NCI-H146 treated with DMSO at 0.1 percent for 48 hours (cell line): ENCODE measurements around the gene ZSCAN5A.
"Not testable (repeated sequence)": the region's sequence is repeated elsewhere in the genome, so short reads cannot be mapped to it uniquely, and the experiment has no call there.

Experiments used
- DNase-seq: peaks from one replicate; lab custom pipeline; 2025; ENCODE audit not compliant: unreplicated experiment; lab: John Stamatoyannopoulos, UW

Gene ZSCAN5A

DNA sequence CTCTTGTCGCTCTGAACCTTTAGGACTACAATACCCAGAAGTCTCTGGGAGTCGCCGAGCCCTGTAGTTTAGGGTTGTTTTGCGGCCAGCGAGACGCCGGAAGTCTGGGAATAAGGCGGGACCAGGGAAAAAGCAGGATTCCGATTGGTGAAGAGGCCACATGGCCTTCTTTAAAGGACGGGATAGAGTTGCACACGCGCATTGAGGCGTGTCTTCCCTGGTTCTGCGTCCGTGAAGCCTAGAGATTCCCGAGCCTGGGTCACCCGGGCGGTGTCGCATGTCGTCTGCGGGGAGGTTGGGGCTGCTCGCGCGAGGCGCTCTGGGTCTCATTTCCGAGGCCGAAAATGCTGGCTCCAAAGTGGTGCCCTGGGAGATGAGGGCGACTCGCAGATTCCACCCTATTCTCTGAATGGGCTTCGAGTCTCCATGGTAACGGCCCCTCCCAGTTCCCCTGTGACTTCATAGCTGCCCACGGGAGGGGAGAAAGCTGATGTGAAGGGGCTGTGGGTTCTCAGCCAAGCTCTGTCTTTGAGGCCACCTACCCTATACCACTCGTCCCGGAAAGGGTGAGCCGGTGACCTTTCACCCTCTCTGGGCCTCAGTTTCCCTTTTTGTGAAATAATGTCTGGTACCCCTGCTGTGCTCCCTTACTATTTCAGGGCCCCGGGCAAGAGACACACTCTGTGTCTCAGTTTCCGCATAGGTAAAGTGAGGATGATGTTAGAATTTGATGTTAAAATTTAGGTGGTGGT, 614 bp upstream of the ZSCAN5A start:
- DNase-seq: peak; percentile 99

DNA sequence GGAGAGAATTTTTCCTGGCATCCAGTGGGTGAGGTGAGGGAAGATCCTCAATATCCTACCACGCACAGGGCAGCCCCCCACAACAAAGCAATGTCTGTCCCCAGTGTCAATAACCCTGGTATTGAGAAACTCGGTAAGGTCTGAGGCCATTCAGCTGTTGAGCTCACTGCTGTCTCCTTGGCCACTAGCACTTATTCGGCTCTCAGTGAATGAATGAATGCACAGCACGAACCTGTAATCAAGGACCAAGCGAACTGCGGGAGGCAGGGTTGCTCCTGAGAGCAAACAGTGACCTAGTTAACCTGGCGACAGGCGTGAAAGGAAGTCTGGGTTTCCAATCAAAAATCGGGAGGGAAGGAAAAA, 640 bp downstream of the ZSCAN5A start:
- peak; percentile 87 for DNase-seq

DNA sequence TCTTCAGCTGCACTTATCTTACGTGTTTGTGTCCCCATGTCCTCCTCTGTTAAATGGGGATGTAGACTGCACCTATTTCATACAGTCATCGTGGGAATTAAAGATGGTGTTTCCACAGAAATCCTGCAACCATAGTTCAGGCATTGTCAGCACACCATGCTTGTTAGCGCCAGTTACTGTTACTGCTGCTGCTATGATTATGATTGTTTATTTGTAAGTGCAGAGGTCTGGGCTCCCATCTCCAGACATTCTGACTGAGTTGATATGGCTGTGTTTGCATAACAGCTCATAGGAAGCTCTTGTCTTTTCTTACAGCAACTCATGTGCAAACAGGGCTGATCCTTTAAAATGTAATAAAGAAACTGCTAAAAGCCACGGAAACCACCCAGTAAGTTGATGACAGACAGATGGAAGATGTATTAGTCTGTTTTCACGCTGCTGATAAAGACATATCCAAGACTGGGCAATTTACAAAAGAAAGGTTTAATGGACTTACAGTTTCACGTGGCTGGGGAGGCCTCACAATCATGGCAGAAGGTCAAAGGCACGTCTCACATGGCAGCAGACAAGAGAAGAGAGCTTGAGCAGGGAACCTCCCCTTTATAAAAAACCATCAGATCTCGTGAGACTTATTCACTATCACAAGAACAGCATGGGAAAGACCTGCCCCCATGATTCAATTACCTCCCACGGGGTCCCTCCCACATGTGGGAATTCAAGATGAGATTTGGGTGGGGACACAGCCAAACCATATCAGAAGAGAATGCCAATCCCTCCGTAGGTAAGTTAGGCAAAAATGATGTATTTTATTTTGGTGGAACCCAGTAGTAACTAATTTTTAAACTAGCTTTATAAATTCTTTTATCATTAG, 1.6 kb downstream of the ZSCAN5A start:
- DNase-seq: no peak

DNA sequence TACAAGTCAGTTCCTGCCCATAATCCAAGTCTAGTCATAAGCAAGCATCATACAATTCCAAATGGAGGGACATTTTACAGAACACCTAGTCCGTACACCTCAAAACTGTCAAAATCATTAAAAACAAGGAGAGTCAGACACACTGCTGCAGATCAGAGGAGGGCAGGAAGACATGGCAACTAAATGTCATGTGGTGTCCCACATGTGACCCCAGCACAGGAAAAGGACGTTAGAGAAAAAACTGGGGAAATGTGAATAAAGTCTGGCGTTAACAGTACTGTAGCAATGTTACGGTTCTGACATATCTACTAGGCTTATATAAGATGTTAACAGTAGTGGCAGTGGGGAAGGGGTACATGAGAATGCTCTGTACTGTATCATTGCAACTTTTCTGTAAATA, 2.3 kb downstream of the ZSCAN5A start:
- DNase-seq: no peak

DNA sequence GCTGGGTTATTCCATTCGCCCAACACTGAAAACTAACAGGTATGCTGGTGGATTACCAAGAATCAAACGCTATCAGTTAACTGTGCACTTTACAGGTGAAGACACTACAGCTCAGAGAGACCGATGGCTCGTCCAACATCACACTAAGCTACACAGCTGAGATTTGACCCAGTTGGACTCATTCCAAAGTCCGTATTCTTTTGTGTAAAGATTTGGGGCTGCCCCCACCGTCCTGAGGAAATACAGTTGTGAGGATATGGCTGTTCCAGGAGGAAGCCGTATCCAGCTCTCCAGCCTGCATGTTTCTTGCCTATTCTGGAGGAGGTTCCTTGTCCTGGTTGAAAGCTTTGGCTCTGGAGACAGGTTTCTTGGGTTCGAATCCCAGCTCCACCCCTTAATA, 4.2 kb downstream of the ZSCAN5A start:
- DNase-seq: no peak

DNA sequence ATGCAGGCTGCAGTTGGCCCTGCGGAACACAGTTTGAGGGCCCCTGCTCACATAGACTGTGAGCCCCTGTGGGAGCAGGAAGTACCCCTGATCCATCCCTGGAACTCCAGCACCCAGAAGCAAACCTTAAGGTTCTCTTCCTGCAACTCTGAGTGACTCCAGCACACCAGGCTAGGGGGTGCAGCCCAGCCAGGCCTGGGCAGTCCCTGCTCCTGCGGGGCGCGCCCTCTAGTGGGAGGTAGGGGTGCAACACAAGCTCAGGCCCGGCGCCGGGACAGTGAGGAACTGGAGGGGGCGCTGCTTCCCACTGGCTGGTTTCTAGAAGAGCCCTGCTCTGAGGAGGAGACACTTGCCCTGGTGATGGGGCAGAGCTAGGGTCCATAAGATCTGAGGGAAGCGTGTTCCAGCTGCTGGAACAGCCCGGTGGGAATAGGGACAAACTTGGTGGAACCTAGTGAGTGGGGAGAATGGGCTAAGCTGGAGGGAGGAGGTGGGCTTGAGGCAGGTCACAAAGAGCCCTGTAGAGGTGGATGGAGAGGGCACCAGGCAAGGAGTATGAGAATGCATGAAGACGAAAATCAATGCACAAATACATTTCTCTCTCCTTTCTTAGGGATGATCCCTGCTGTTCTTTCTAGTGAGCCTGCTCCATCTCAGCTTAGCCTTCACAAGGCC, 5.0 kb downstream of the ZSCAN5A start:
- peak; percentile 23 for DNase-seq

DNA sequence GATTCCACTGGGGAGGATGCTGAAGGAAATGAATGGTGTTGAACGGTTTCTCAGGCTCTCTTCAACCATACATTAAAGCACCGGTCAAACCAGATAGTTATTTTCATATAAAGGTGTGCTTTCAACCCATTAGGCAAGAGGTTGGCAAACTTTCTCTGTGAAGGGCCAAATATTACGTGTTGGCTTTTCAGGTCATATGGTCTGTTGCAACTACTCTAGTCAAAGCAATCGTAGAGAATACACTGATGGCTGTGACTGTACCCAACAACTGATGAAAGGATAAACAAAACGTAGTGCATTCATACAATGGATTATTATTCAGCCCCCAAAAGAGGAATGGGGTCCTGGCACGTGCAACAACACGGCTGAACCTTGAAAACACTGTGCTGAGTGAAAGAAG, 5.8 kb downstream of the ZSCAN5A start:
- DNase-seq: no peak

DNA sequence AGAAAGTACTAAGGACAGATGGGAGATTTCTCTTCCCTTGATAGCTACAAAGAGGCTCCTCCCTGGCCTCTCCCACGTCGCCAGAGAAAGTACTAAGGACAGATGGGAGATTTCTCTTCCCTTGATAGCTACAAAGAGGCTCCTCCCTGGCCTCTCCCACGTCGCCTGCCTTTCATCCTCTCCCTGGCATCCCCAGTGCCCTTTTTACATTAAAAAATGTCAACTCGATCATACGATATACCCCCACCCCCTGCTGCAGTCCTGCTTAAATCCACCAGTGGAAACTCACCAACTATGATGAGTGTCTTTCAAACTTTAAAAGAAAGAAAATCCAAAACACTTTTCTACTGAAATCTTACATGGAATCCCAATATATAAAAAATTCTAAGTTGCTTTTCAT, 7.6 kb downstream of the ZSCAN5A start:
- DNase-seq: not testable (repeated sequence)

DNA sequence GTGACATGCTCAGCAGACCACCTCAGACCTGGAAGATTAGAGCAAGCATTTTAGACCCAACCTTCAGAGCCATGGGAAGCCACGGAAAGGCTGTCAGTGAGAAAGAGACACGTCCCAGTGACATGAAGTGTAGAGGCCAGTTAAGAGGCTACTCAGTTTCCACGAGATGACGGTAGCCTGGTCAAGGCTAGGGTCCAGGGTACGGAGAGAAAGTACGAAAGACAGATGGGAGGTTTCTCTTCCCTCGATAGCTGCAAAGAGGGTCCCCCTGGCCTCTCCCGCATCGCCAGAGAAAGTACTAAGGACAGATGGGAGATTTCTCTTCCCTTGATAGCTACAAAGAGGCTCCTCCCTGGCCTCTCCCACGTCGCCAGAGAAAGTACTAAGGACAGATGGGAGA, 8.6 kb downstream of the ZSCAN5A start:
- no peak for DNase-seq

DNA sequence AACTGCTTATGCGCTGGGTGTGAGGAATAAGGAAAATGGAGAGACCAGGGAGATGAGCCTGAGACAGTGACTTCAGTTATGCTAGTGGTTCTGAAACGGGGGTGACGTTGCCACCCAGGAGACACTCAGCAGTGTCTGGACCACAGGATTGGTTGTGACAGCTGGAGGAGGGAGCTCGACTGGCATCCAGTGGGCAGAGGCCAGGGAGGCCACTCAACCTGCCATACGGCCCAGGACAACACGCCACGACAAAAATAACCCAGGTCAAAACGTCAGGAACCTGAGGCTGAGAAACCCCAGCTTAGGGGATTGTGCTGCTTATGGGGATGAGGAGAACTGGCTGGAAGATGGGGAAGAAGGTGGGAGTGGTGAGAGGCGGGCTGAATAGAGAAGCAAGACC, 10.4 kb downstream of the ZSCAN5A start:
- no peak for DNase-seq

DNA sequence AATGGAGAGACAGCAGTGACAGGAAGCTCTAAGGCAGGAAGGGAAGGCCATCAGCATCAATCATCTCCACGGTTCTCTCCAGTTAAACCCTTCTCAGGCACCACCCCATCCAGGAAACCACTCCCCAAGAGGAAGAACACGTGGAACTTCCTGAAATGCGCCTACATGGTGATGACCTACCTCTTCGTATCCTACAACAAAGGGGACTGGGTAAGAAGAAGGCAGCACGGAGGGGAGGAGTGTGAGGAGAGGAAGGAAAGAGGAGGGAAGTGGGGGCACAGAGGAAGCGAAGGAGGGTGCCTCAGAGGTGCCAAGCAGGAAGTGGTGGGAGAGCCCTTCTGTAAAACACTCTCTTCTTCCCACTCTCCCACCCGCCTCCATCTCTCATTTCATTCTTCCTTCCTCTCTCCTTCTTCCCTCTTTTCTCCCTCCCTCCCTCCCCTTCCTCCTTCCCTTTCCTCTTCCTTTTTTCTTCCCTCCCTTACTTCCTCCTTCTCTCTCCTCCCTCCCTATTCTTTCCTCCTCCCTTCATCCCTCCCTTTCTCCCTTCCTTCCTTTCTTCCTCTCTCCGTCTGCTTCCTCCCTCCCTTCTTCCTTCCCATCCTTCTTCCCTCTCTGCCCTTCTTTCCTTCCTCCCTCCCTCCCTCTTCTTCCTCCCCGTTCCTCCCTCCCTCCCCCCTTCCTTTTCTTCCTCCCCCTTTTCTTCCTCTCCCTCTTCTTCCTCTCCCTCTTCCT, 12.6 kb downstream of the ZSCAN5A start:
- no peak for DNase-seq

DNA sequence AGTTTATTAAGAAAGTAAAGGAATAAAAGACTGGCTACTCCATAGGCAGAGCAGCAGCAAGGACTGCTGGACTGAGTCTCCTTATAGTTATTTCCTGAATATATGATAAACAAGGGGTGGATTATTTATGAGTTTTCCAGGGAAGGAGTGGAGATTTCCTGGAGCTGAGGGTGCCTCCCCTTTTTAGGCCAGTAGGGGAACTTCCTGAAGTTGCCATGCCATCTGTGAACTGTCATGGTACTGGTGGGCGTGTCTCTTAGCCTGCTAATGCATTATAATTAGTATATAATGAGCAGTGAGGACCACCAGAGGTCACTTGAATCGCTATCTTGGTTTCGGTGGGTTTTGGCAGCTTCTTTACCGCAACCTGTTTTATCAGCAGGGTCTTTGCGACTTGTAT, 13.5 kb downstream of the ZSCAN5A start:
- DNase-seq: no peak

DNA sequence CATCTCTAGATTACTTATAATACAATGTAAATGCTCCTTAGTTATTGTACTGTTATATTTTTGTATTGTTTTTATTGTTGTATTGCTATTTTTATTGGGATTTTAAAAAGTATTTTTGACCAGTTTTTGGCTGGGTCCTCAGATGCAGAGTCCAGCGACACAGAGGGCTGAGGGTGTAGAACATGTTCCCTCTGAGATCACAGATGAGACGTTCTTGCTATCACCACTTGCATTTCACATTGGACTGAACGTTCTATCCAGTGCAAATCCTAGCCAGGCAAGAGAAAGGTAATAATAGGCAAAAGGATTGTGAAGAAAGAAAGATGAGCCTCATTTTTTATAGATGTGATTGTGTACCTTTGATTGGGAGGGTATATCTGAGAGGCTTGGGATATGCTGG, 15.0 kb downstream of the ZSCAN5A start:
- DNase-seq: no peak

DNA sequence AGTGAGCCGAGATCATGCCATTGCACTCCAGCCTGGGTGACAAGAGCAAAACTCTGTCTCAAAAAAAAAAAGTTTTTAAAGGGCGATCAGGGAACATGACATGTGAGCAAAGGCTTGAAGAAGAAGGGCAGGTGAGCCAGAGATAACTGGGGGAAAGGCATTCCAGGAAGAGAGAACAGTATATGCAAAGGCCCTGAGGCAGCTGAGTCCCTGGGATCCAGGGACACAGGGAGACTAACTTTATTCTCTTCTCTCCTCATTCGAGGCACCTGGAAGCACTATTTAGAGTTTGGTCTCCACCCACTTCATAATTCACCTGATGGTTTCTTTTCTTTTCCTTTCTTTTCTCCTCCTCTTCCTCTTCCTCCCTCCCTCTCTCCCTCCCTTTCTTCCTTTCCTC, 17.6 kb downstream of the ZSCAN5A start:
- no peak for DNase-seq

DNA sequence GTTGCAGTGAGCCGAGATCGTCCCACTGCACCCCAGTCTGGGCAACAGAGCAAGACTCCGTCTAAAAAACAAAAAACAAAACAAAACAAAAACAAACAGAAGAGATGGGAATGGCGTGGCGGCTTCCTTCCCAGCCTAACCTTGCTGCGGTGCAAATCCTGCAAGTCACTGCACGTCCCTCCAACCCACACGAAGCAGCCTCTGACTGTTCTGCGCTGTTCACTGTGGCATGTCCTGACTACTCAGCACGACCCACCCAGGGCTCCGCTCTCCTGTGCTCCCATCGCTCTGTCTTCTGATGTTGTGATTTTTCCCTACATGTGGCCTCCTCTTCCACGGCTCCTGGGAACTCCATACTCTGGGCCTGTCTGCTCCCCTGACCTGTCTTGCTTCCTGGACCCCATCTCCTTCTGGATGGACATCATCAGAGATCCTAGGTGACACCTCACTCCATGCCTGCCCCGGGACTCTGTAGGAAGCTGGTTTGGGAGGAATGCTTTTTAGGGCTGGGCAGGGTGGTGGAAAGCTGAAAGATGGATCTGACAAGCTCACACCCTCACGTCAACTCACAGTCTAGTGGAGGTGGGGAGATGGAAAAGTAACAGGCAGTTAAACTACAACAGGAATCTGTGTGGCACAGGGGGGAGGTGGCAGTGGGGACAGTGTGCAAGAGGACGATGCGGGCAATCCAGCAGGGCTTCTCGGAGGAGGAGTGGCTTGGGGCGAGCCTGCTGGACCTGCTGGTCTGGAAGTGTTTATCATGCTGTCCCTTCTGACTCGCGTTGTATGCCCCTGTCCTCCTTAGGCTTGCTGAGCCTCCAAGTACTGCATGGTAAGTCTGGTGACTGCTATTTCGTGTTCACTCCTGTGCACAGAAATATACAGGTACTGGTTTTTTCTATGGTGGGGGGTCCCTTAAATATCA, 18.8 kb downstream of the ZSCAN5A start:
- no peak for DNase-seq

DNA sequence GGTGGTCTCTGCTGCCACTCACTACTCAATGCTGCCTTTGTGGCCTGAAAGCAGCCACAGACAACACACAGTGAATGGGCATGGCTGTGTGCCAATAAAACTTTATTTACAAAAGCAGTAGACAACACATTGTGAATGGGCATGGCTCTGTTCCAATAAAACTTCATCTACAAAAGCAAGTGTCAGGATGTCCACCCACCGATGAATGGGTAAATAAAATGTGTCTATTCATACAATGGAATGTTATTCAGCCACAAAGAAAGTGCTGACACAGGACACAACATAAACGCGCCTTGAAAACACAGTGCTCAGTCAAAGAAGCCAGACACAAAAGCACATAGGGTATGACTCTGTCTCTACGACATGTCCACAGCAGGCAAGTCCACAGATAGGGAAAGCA, 20.1 kb downstream of the ZSCAN5A start:
- peak; percentile 73 for DNase-seq

DNA sequence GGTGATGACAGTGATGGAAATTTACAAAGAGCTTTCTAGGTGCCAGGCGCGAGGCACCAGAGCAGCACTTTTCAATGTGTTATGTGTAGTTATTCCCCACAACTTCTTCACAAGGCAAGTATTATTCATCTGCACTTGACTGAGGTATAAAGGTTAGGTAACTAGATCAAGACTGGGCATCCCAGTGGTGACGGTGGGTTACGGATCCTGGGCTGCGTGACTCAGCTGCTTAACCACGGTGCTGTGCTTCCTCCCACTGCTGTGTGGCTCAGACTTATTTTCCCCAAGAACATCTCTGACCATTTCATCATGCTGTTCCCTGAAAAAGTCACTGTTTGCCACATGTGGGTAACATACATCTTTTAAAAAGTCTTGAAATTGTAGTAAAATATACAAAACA, 22.8 kb downstream of the ZSCAN5A start:
- no peak for DNase-seq

DNA sequence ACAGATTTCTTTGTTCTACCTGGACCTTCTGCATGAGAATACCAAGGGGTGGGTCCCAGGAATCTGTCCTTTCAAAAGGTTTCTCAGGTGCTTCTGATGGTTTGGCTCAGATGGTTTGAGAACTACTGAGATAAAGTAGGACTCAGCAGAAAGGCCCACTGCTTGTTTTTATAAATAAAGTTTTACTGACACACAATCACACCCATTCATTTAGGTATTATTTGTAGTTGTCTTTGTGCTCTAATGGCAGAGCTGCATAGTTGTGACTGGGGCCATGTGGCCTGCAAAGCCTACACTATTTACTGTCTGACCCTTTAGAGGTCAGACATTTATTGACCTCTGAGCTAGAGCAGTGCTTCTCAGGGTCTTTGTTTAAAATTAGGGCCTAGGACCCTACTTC, 24.5 kb downstream of the ZSCAN5A start:
- no peak for DNase-seq

DNA sequence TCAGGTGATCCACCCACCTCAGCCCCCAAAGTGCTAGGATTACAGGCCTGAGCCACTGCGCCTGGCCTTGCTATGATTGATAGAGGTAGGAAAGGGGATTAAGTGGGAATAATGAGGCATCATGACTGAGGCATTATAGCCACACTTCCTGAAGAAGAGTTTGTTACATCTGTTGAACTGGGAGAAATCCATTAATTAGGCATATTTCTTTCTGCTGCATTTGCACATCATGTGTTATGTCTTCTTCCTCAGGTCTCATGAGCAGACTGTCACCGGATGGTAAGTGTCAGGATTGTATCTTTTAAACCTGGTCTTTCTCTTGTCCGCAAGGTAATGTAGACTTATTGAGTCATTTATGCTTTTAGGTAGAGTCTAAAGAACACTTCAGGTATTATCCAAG, 29.9 kb downstream of the ZSCAN5A start:
- DNase-seq: no peak

DNA sequence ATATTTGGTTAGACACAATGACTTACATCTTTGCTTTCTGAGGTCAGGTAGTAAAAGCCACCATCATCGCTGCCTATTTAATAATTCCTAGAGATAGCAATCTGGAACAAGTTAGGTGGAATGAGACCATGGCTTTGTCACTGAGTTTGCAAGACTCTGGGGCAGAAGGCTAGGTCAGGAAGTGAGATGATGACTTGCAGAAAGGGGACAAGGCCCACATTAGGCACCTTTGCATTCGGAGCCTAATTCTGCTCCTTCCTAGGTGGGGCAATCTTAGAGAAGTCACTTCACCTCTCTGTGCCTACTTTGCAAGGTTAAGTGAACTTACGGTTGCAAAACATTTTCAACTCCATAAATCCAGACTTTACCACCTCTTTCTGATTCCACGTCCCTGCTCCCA, 31.8 kb downstream of the ZSCAN5A start:
- no peak for DNase-seq
